ENCODE results near the gene WDFY3. TPM values are rescaled to one million over a fixed set of nuclear protein-coding genes. Genes with fewer than 3 reads are reported as not detected.

Gene WDFY3
- total and polyA plus RNA-seq, 9 of the 15 experiments (the other 6 are each of a cell fraction or from before 2014, with no cell fraction given) = 0.58 to 13.5 (median 9.4) TPM

- Histone ChIP-seq H3K4me1 (replicated peaks in 1 of 2; ENCODE audit: control insufficient read depth in 2 of 2, insufficient read depth in 2 of 2, low read length in 2 of 2) (no peaks in the 10 kb centered on the region), H3K36me3 (ENCODE audit: control insufficient read depth, insufficient read depth, low read length) (no peaks in the 10 kb centered on the region), H3K9me3 (replicated peaks; ENCODE audit: control insufficient read depth, insufficient read depth, low read depth, low read length) (no peaks in the 10 kb centered on the region), H3K4me2 (ENCODE audit: insufficient read depth, low read length) (no peak overlapping the region), H3K9me1 (ENCODE audit: control insufficient read depth, insufficient read depth, low read length) (no peaks in the 10 kb centered on the region), H4K20me1 (replicated peaks; ENCODE audit: control insufficient read depth, insufficient read depth, low read length) (no peaks in the 10 kb centered on the region), H3K27me3 (ENCODE audit: control insufficient read depth in 2 of 2, insufficient read depth in 2 of 2, low read length in 2 of 2) (no peaks in the 10 kb centered on the region), H3K9ac (ENCODE audit: insufficient read depth in 1 of 2, low read depth in 2 of 2, low read length in 2 of 2) (no peak overlapping the region), H2AFZ (ENCODE audit: low read depth, low read length) (no peak overlapping the region), H3K27ac (ENCODE audit: extremely low read depth, low read depth, low read length) (no peak overlapping the region), H3K4me3 (no peak overlapping the region), H3K79me2 (ENCODE audit: control insufficient read depth, insufficient read depth, low read length) (no peaks in the 10 kb centered on the region)
- ChIA-PET CTCF (ENCODE audit: low intra/inter-chr PET ratio) (no interaction called here), POLR2A (no interaction called here)
- ATAC-seq = no peak
- FAIRE-seq = no peak
- TF ChIP-seq KAT7 (CRISPR knock-in tag; IDR thresholded peaks at IDR 0.05; ENCODE audit: borderline replicate concordance) = no peak
- no peak for TF ChIP-seq EHMT2 (IDR thresholded peaks at IDR 0.05)
- no peak for TF ChIP-seq EZH2 (IDR thresholded peaks at IDR 0.05; ENCODE audit: borderline replicate concordance, low read depth, low read length)
- TF ChIP-seq CGGBP1 (CRISPR knock-in tag; IDR thresholded peaks at IDR 0.05) = no peak
- TF ChIP-seq NCOA6 (IDR thresholded peaks at IDR 0.05) = no peak
- intact Hi-C loops (cut with micrococcal nuclease) = no loop called here
- in situ Hi-C loops (cut with MboI) = no loop called here
- DNase-seq (ENCODE audit: extremely low read depth in 1 of 4, low spot score in 3 of 4) = no peak
- WGBS (ENCODE audit: insufficient coverage, low coverage, missing lambda C conversion rate) = 32% methylated on average over 5 of the region's 5 CpGs
- BruUV-seq (replicated peaks) = no TSS peak
Observed at GRCh38 chr4:84928089-84928488, 38.4 kb downstream of the WDFY3 start.

- ATAC-seq (no peak), DNase-seq (ENCODE audit: extremely low read depth in 1 of 4, low spot score in 3 of 4) (no peak), FAIRE-seq (no peak)
- Histone ChIP-seq H3K4me2 (ENCODE audit: insufficient read depth, low read length) (no peak overlapping the region), H3K9ac (ENCODE audit: insufficient read depth in 1 of 2, low read depth in 2 of 2, low read length in 2 of 2) (no peak overlapping the region), H3K79me2 (ENCODE audit: control insufficient read depth, insufficient read depth, low read length) (no peaks in the 10 kb centered on the region), H2AFZ (ENCODE audit: low read depth, low read length) (no peak overlapping the region), H3K9me3 (replicated peaks; ENCODE audit: control insufficient read depth, insufficient read depth, low read depth, low read length) (no peaks in the 10 kb centered on the region), H3K9me1 (ENCODE audit: control insufficient read depth, insufficient read depth, low read length) (no peaks in the 10 kb centered on the region), H4K20me1 (replicated peaks; ENCODE audit: control insufficient read depth, insufficient read depth, low read length) (no peaks in the 10 kb centered on the region), H3K27me3 (ENCODE audit: control insufficient read depth in 2 of 2, insufficient read depth in 2 of 2, low read length in 2 of 2) (no peaks in the 10 kb centered on the region), H3K4me3 (no peak overlapping the region), H3K36me3 (ENCODE audit: control insufficient read depth, insufficient read depth, low read length) (no peaks in the 10 kb centered on the region), H3K4me1 (replicated peaks in 1 of 2; ENCODE audit: control insufficient read depth in 2 of 2, insufficient read depth in 2 of 2, low read length in 2 of 2) (no peaks in the 10 kb centered on the region), H3K27ac (ENCODE audit: extremely low read depth, low read depth, low read length) (no peak overlapping the region)
- ChIA-PET CTCF (ENCODE audit: low intra/inter-chr PET ratio) (no interaction called here), POLR2A (no interaction called here)
- WGBS (ENCODE audit: insufficient coverage, low coverage, missing lambda C conversion rate) = 44% methylated on average over 2 of the region's 2 CpGs
- no TSS peak for BruUV-seq (replicated peaks)
- intact Hi-C loops (cut with micrococcal nuclease) = no loop called here
- in situ Hi-C loops (cut with MboI) = no loop called here
- TF ChIP-seq THAP7 (CRISPR knock-in tag; IDR thresholded peaks at IDR 0.05) (no peak), PRDM10 (IDR thresholded peaks at IDR 0.05; ENCODE audit: partially characterized antibody) (no peak), SMC3 (conservative IDR thresholded peaks at IDR 0.05; ENCODE audit: insufficient read depth, low read depth, low read length) (no peak), JUN (IDR thresholded peaks at IDR 0.05; ENCODE audit: borderline replicate concordance, low read depth, low read length) (no peak), JUN (CRISPR knock-in tag; IDR thresholded peaks at IDR 0.05; ENCODE audit: borderline replicate concordance) (no peak), HNRNPH1 (optimal IDR thresholded peaks at IDR 0.05; ENCODE audit: low read depth, low read length) (no peak), HES1 (IDR thresholded peaks at IDR 0.05; ENCODE audit: low read depth) (no peak), NFATC3 (IDR thresholded peaks at IDR 0.05) (no peak)
Observed at GRCh38 chr4:84927428-84927827, 39.1 kb downstream of the WDFY3 start.
